Panc1 (cell line): ENCODE data around the gene KIAA2012. TPM values are rescaled to one million over a fixed set of nuclear protein-coding genes. Genes with fewer than 3 reads are reported as not detected.

Experiments used
- ATAC-seq: fragments of 200-7000 bp; cut with Tn5 transposase; 2 replicates; pipeline ENCODE4 v1.9.1; 2020; ENCODE audit warnings: mild to moderate bottlenecking, moderate library complexity
- BruUV-seq: library from RNA; stranded (reverse); fragments of 400-500 nt; replicated peaks from 2 replicates; lab custom pipeline; 2021; lab: Mats Ljungman, UMichigan
- CTCF ChIA-PET: fragments of 300-600 bp; sonication (Branson Sonifier 250); formaldehyde crosslinking; loops from one replicate; lab custom pipeline; 2022; ENCODE audit warnings: antibody characterized with exemption; lab: Charles Lee
- POLR2A ChIA-PET: fragments of 300-600 bp; sonication (Branson Sonifier 250); formaldehyde crosslinking; loops from one replicate; lab custom pipeline; 2022; ENCODE audit warnings: antibody characterized with exemption; lab: Charles Lee
- DNase-seq: peaks from one replicate; pipeline ENCODE4 v3.0.0-alpha.2; 2010; ENCODE audit warnings: low read depth, low spot score
- H3K27ac ChIP-seq: 2 replicates; pipeline ENCODE4 v1.5.1; 2011; ENCODE audit warnings: mild to moderate bottlenecking, low read length, inconsistent platforms
- H3K27me3 ChIP-seq: fragments of 200-500 bp; sonication (Bioruptor generic); 2 replicates; pipeline ENCODE4 v1.6.0; 2014; ENCODE audit warnings: low read length, inconsistent platforms; ENCODE audit not compliant: control insufficient read depth, insufficient read depth
- H3K36me3 ChIP-seq: fragments of 200-500 bp; sonication (Bioruptor generic); 2 replicates; pipeline ENCODE4 v1.5.1; 2014; ENCODE audit warnings: inconsistent platforms, mild to moderate bottlenecking, low read length, moderate library complexity; ENCODE audit not compliant: control insufficient read depth, insufficient read depth
- H3K4me1 ChIP-seq: 2 replicates; pipeline ENCODE4 v1.5.1; 2011; ENCODE audit warnings: inconsistent platforms, mild to moderate bottlenecking, low read length, moderate library complexity; ENCODE audit not compliant: control insufficient read depth, insufficient read depth
- H3K4me3 ChIP-seq, 2 experiments: 2 replicates each; pipeline ENCODE4 v1.5.1; 2011 to 2012; ENCODE audit warnings: low read depth in 2 of 2, low read length in 2 of 2, mild to moderate bottlenecking in 2 of 2, inconsistent platforms in 1 of 2, moderate library complexity in 1 of 2
- H3K9me3 ChIP-seq: fragments of 200-500 bp; sonication (Bioruptor generic); 2 replicates; pipeline ENCODE4 v1.5.1; 2014; ENCODE audit warnings: low read depth, mild to moderate bottlenecking, inconsistent platforms, low read length, moderate library complexity; ENCODE audit not compliant: control insufficient read depth, insufficient read depth
- CTCF ChIP-seq: fragments of 450-650 bp; IDR thresholded peaks from 2 replicates; pipeline ENCODE4 v1.5.1; 2017; ENCODE audit warnings: mild to moderate bottlenecking
- POLR2AphosphoS5 ChIP-seq: IDR thresholded peaks from 2 replicates; pipeline ENCODE4 v1.6.1; 2012; ENCODE audit warnings: mild to moderate bottlenecking, low read depth, low read length, moderate library complexity
- REST ChIP-seq, 2 experiments: IDR thresholded peaks; 2 replicates each; pipeline ENCODE4 v1.6.1; 2011 to 2012; ENCODE audit warnings: low read depth in 2 of 2, control low read depth in 1 of 2, low read length in 1 of 2, mild to moderate bottlenecking in 1 of 2, moderate library complexity in 1 of 2; ENCODE audit not compliant: insufficient read depth in 1 of 2
- SIN3A ChIP-seq: IDR thresholded peaks from 2 replicates; pipeline ENCODE4 v1.6.1; 2012; ENCODE audit warnings: low read depth, mild to moderate bottlenecking, low read length, moderate library complexity, borderline replicate concordance; ENCODE audit not compliant: insufficient read depth
- TCF7L2 ChIP-seq: IDR thresholded peaks from 2 replicates; pipeline ENCODE4 v1.6.1; 2011; ENCODE audit warnings: mild to moderate bottlenecking, low read depth, low read length, inconsistent platforms
- in situ Hi-C: cut with HindIII; loops from 2 replicates; pipeline ENCODE4 v1.10.0; 2016; ENCODE audit warnings: low sequenced_read_pairs, low pct_unique_long_range_greater_than_20kb
- intact Hi-C: fragments of 100-400 bp; cut with micrococcal nuclease; formaldehyde crosslinking; loops from one replicate; pipeline ENCODE4 v1.10.0; 2022; ENCODE audit not compliant: unreplicated experiment
- total RNA-seq: library from RNA; stranded (reverse); gene quantifications from one replicate; pipeline ENCODE4 v1.2.1, GENCODE V29; 2021; ENCODE audit not compliant: unreplicated experiment

Gene KIAA2012
- total RNA-seq, 1 experiment from 2014 or later, result not detected

- Histone ChIP-seq H3K27ac (no peak overlapping the region), H3K4me3 (no peak overlapping the region), H3K27me3 (no peaks in the 10 kb centered on the region), H3K9me3 (no peaks in the 10 kb centered on the region), H3K4me1 (no peaks in the 10 kb centered on the region), H3K36me3 (no peaks in the 10 kb centered on the region)
- TF ChIP-seq POLR2AphosphoS5 (no peak), REST (IDR thresholded peaks at IDR 0.05; ENCODE audit: insufficient read depth in 1 of 2, low read depth in 2 of 2, low read length in 1 of 2) (no peak), SIN3A (no peak), CTCF (no peak), TCF7L2 (no peak)
- no TSS peak for BruUV-seq
- ChIA-PET CTCF (no interaction called here), POLR2A (no interaction called here)
- in situ Hi-C loops, result no loop called here
- ATAC-seq (no peak), DNase-seq (no peak)
- intact Hi-C loops, result no loop called here
These were observed 92.2 kb downstream of the KIAA2012 start for GRCh38 chr2:202165208-202165607.

GRCh38 chr2:202165945-202166344 lies 92.9 kb downstream of the KIAA2012 start:
- no TSS peak for BruUV-seq
- DNase-seq, result no peak
- no peak for ATAC-seq
- TF ChIP-seq POLR2AphosphoS5, result no peak
- TF ChIP-seq SIN3A, result no peak
- no peak for TF ChIP-seq REST (IDR thresholded peaks at IDR 0.05; ENCODE audit: insufficient read depth in 1 of 2, low read depth in 2 of 2, low read length in 1 of 2)
- no peak for TF ChIP-seq CTCF
- TF ChIP-seq TCF7L2, result no peak
- Histone ChIP-seq H3K4me1 (no peaks in the 10 kb centered on the region), H3K27me3 (no peaks in the 10 kb centered on the region), H3K36me3 (no peaks in the 10 kb centered on the region), H3K9me3 (no peaks in the 10 kb centered on the region), H3K4me3 (no peak overlapping the region), H3K27ac (no peak overlapping the region)
- in situ Hi-C loops, result no loop called here
- intact Hi-C loops, result no loop called here
- POLR2A ChIA-PET, result no interaction called here
- CTCF ChIA-PET, result interaction anchor here (0.6 kb wide), 1 partner anchor 43 kb away, joined by 3 read pairs; no protein-coding TSS in a partner anchor
